ENCODE results near the gene ADAM19. TPM values are rescaled to one million over a fixed set of nuclear protein-coding genes. Genes with fewer than 3 reads are reported as not detected.

The ADAM19 gene
- total and polyA plus RNA-seq, 3 experiments from 2014 or later = 4.1 to 26.8 (median 26.5) TPM

- H3K27ac ChIP-seq (ENCODE audit: low read depth, low read length) = no peak overlapping the region
- no peak for DNase-seq
- H3K36me3 ChIP-seq (ENCODE audit: insufficient read depth, low read length) = no peaks in the 10 kb centered on the region
- no peak overlapping the region for H3K4me3 Mint-ChIP-seq
- H3K27ac Mint-ChIP-seq = no peak overlapping the region
- H3K9me3 ChIP-seq (ENCODE audit: low read length) = no peaks in the 10 kb centered on the region
- CTCF ChIA-PET = no interaction called here
- H3K27me3 Mint-ChIP-seq = peaks cover 0 to 4% of the 10 kb centered on the region in 2 donors
- H3K4me1 Mint-ChIP-seq = peaks cover 3 to 33% (median 25%) of the 10 kb centered on the region in 3 donors
- no peaks in the 10 kb centered on the region for H3K27me3 ChIP-seq (ENCODE audit: insufficient read depth, low read length, poor library complexity, severe bottlenecking)
- POLR2A ChIA-PET = interaction anchor here (0.5 kb wide), 1 partner anchor 10 kb away, joined by 7 read pairs; no protein-coding TSS in a partner anchor
- H3K4me1 ChIP-seq (ENCODE audit: insufficient read depth, low read length) = no peaks in the 10 kb centered on the region
- H3K9me3 Mint-ChIP-seq = no peaks in the 10 kb centered on the region
- H3K4me3 ChIP-seq (ENCODE audit: low read length) = no peak overlapping the region
- H3K36me3 Mint-ChIP-seq = peaks cover 0 to 10% (median 4%) of the 10 kb centered on the region in 3 donors
Observed at GRCh38 chr5:157523976-157524375, 51.6 kb downstream of the ADAM19 start.

GRCh38 chr5:157521704-157522029, 53.9 kb downstream of the ADAM19 start:
- Histone ChIP-seq H3K27ac (ENCODE audit: low read depth, low read length) (no peak overlapping the region), H3K4me3 (ENCODE audit: low read length) (no peak overlapping the region), H3K4me1 (ENCODE audit: insufficient read depth, low read length) (no peaks in the 10 kb centered on the region), H3K36me3 (ENCODE audit: insufficient read depth, low read length) (no peaks in the 10 kb centered on the region), H3K9me3 (ENCODE audit: low read length) (no peaks in the 10 kb centered on the region), H3K27me3 (ENCODE audit: insufficient read depth, low read length, poor library complexity, severe bottlenecking) (no peaks in the 10 kb centered on the region)
- Mint-ChIP-seq H3K36me3 (peaks cover 4 to 17% (median 4%) of the 10 kb centered on the region in 3 donors), H3K9me3 (no peaks in the 10 kb centered on the region), H3K27me3 (peaks cover 0 to 3% of the 10 kb centered on the region in 2 donors), H3K4me1 (peaks cover 2 to 33% (median 16%) of the 10 kb centered on the region in 3 donors), H3K27ac (peak overlapping the region in 3 of 8 donors; percentile 14 to 70 (median 55)), H3K4me3 (no peak overlapping the region)
- POLR2A ChIA-PET = no interaction called here
- CTCF ChIA-PET = no interaction called here
- no peak for DNase-seq

DNA sequence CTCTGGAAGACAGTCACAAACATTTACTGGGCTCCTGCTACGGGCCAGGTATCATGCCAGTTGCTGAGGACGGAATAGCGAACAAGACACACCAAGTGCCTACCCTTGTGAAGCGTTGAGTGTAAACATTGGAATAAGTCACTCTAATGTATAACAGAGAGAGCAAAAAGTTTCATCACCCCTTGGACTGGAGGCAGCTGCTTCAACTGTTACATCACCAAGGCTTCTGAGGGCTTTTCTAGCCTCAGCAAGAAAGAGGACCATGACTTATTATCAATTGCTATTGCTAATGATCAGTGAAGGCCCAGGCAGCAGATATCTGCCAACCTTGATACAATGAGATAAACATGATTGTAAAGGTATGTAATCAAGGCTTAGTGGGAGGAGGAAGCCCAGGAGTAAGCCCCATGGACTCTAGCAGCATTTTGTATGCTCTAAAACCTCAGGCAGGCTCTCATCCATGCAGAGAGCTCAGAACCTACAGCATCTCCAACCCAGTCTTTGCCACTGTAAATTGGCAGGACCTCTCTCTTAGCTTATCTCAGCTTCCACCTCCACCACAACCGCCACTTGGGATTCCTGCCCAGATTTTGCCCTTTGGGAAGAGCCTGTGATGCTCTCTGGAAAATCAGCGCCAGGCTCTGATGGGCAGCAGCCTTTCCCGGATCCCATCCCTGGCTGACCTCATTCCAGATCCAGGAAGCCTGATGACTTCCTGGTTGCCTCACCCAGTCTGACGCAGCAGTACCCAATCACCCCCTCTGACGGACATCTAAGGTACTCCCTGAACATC, 54.5 kb downstream of the ADAM19 start:
- Histone ChIP-seq H3K4me3 (ENCODE audit: low read length) (no peak overlapping the region), H3K27ac (ENCODE audit: low read depth, low read length) (no peak overlapping the region), H3K36me3 (ENCODE audit: insufficient read depth, low read length) (no peaks in the 10 kb centered on the region), H3K4me1 (ENCODE audit: insufficient read depth, low read length) (no peaks in the 10 kb centered on the region), H3K9me3 (ENCODE audit: low read length) (no peaks in the 10 kb centered on the region), H3K27me3 (ENCODE audit: insufficient read depth, low read length, poor library complexity, severe bottlenecking) (no peaks in the 10 kb centered on the region)
- Mint-ChIP-seq H3K27ac (peak overlapping the region in 5 of 8 donors; percentile 14 to 78 (median 70)), H3K4me1 (peaks cover 2 to 29% (median 16%) of the 10 kb centered on the region in 3 donors), H3K4me3 (no peak overlapping the region), H3K9me3 (no peaks in the 10 kb centered on the region), H3K36me3 (peaks cover 4 to 17% (median 5%) of the 10 kb centered on the region in 3 donors), H3K27me3 (peaks cover 0 to 3% of the 10 kb centered on the region in 2 donors)
- DNase-seq = no peak
- POLR2A ChIA-PET = no interaction called here
- CTCF ChIA-PET = no interaction called here

GRCh38 chr5:157519579-157520253, 55.9 kb downstream of the ADAM19 start:
- no peak overlapping the region for H3K4me3 Mint-ChIP-seq

DNA sequence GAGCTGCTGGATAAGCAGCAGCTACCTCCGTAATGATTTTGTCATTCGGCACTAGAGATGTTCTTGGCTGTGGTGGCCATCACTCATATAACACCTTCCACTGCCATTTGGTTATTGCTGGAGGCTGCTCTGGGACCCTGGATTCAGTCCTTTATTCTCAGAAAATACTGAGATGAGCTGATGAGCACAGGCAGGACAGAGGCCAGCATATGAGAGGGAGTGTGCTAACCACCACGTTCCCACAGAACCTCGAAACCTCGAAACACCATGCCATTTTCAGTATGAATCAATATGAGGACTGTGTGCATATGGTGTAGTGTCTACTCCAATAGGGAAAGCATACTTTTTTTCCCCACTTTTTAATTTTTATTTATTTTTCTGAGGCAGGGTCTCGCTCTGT, 56.6 kb downstream of the ADAM19 start:
- no peak overlapping the region for H3K4me3 ChIP-seq (ENCODE audit: low read length)
- H3K4me1 ChIP-seq (ENCODE audit: insufficient read depth, low read length) = no peaks in the 10 kb centered on the region
- ChIA-PET CTCF (no interaction called here), POLR2A (no interaction called here)
- no peaks in the 10 kb centered on the region for H3K9me3 ChIP-seq (ENCODE audit: low read length)
- peaks cover 4 to 22% (median 5%) of the 10 kb centered on the region in 3 donors for H3K36me3 Mint-ChIP-seq
- H3K9me3 Mint-ChIP-seq = no peaks in the 10 kb centered on the region
- peaks cover 2 to 20% (median 11%) of the 10 kb centered on the region in 3 donors for H3K4me1 Mint-ChIP-seq
- no peak overlapping the region for H3K27ac Mint-ChIP-seq
- H3K36me3 ChIP-seq (ENCODE audit: insufficient read depth, low read length) = no peaks in the 10 kb centered on the region
- no peaks in the 10 kb centered on the region for H3K27me3 ChIP-seq (ENCODE audit: insufficient read depth, low read length, poor library complexity, severe bottlenecking)
- no peak for DNase-seq
- H3K4me3 Mint-ChIP-seq = no peak overlapping the region
- H3K27me3 Mint-ChIP-seq = peaks cover 0 to 3% of the 10 kb centered on the region in 2 donors
- no peak overlapping the region for H3K27ac ChIP-seq (ENCODE audit: low read depth, low read length)

More at GRCh38 chr5:157519579-157520253, 55.9 kb downstream of the ADAM19 start:
- CTCF ChIA-PET = no interaction called here
- DNase-seq = no peak
- no peaks in the 10 kb centered on the region for H3K36me3 ChIP-seq (ENCODE audit: insufficient read depth, low read length)
- no peaks in the 10 kb centered on the region for H3K27me3 ChIP-seq (ENCODE audit: insufficient read depth, low read length, poor library complexity, severe bottlenecking)
- no peaks in the 10 kb centered on the region for H3K9me3 ChIP-seq (ENCODE audit: low read length)
- H3K9me3 Mint-ChIP-seq = no peaks in the 10 kb centered on the region
- H3K4me1 Mint-ChIP-seq = peaks cover 2 to 20% (median 11%) of the 10 kb centered on the region in 3 donors
- no peak overlapping the region for H3K4me3 ChIP-seq (ENCODE audit: low read length)
- peak overlapping the region in 2 of 8 donors; percentile 29 to 38 for H3K27ac Mint-ChIP-seq
- no peaks in the 10 kb centered on the region for H3K4me1 ChIP-seq (ENCODE audit: insufficient read depth, low read length)
- H3K36me3 Mint-ChIP-seq = peaks cover 4 to 20% (median 5%) of the 10 kb centered on the region in 3 donors
- peaks cover 0 to 3% of the 10 kb centered on the region in 2 donors for H3K27me3 Mint-ChIP-seq
- POLR2A ChIA-PET = no interaction called here
- H3K27ac ChIP-seq (ENCODE audit: low read depth, low read length) = no peak overlapping the region

DNA sequence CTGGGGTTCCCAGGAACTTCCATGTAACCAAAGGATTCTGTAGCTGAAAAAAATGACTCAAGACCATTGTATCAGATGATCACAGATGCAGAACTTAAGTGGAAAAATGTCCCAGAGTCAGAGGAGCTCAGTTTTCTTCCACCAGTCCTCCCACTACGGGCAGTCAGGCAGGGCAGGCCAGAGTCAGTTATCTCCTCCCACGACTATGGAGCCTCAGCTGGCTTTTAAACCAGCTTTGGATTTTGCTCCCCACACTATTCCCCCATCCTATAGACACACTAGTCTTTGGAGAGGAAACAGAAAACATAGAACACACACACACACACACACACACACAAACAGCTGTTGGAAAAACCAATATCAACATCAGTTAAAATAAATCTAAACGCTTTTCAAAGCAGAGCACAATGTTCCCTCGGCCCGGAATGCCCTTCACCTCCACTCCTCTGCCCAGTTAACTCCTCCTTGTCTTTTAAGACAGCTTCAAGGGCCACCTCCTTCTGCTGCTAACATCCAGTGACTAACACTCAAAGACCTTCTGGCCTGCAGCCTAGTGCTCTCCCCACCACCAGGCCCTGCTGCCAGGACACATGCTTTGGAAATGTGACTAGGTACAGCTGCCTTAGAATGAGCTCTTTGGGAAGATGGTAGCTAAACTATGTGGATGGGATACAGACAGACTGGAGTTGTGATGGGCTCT, 58.8 kb downstream of the ADAM19 start:
- Histone ChIP-seq H3K9me3 (ENCODE audit: low read length) (no peaks in the 10 kb centered on the region), H3K36me3 (ENCODE audit: insufficient read depth, low read length) (peaks cover 5% of the 10 kb centered on the region), H3K27me3 (ENCODE audit: insufficient read depth, low read length, poor library complexity, severe bottlenecking) (no peaks in the 10 kb centered on the region), H3K4me1 (ENCODE audit: insufficient read depth, low read length) (no peaks in the 10 kb centered on the region), H3K27ac (ENCODE audit: low read depth, low read length) (no peak overlapping the region), H3K4me3 (ENCODE audit: low read length) (no peak overlapping the region)
- ChIA-PET POLR2A (no interaction called here), CTCF (interaction anchor here (1.2 kb wide), 1 partner anchor 226 kb away, joined by 3 read pairs; no protein-coding TSS in a partner anchor)
- DNase-seq = no peak
- Mint-ChIP-seq H3K9me3 (no peaks in the 10 kb centered on the region), H3K4me1 (peaks cover 2 to 17% (median 9%) of the 10 kb centered on the region in 3 donors), H3K27me3 (peaks cover 0 to 3% of the 10 kb centered on the region in 2 donors), H3K36me3 (peaks cover 5 to 32% (median 10%) of the 10 kb centered on the region in 3 donors), H3K27ac (peak overlapping the region in 1 of 8 donors; percentile 27), H3K4me3 (no peak overlapping the region)

- POLR2A ChIA-PET = no interaction called here
- Histone ChIP-seq H3K9me3 (ENCODE audit: low read length) (no peaks in the 10 kb centered on the region), H3K36me3 (ENCODE audit: insufficient read depth, low read length) (peaks cover 5% of the 10 kb centered on the region), H3K4me3 (ENCODE audit: low read length) (no peak overlapping the region), H3K27me3 (ENCODE audit: insufficient read depth, low read length, poor library complexity, severe bottlenecking) (no peaks in the 10 kb centered on the region), H3K27ac (ENCODE audit: low read depth, low read length) (no peak overlapping the region), H3K4me1 (ENCODE audit: insufficient read depth, low read length) (no peaks in the 10 kb centered on the region)
- H3K27ac Mint-ChIP-seq = peak overlapping the region in 1 of 8 donors; percentile 6
- no peak overlapping the region for H3K4me3 Mint-ChIP-seq
- DNase-seq = no peak
- H3K4me1 Mint-ChIP-seq = peaks cover 2 to 10% (median 6%) of the 10 kb centered on the region in 3 donors
- H3K27me3 Mint-ChIP-seq = peaks cover 0 to 3% of the 10 kb centered on the region in 2 donors
- CTCF ChIA-PET = interaction anchor here (1.2 kb wide), 1 partner anchor 227 kb away, joined by 3 read pairs; no protein-coding TSS in a partner anchor
- peaks cover 5 to 33% (median 10%) of the 10 kb centered on the region in 3 donors for H3K36me3 Mint-ChIP-seq
- no peaks in the 10 kb centered on the region for H3K9me3 Mint-ChIP-seq
Observed at GRCh38 chr5:157516006-157516405, 59.6 kb downstream of the ADAM19 start.

Measured in CD8-positive, alpha-beta memory T cell (primary cell).